Measurements from ENCODE around the gene NPAS3.

The NPAS3 gene

GRCh38 chr14:33811721-33812120 is 873.0 kb downstream of the NPAS3 start:
- TF ChIP-seq, protein P1, sequence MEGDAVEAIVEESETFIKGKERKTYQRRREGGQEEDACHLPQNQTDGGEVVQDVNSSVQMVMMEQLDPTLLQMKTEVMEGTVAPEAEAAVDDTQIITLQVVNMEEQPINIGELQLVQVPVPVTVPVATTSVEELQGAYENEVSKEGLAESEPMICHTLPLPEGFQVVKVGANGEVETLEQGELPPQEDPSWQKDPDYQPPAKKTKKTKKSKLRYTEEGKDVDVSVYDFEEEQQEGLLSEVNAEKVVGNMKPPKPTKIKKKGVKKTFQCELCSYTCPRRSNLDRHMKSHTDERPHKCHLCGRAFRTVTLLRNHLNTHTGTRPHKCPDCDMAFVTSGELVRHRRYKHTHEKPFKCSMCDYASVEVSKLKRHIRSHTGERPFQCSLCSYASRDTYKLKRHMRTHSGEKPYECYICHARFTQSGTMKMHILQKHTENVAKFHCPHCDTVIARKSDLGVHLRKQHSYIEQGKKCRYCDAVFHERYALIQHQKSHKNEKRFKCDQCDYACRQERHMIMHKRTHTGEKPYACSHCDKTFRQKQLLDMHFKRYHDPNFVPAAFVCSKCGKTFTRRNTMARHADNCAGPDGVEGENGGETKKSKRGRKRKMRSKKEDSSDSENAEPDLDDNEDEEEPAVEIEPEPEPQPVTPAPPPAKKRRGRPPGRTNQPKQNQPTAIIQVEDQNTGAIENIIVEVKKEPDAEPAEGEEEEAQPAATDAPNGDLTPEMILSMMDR (IDR thresholded peaks at IDR 0.05; ENCODE audit: control extremely low read depth, extremely low read depth, low read depth, missing control alignments) = no peak
- CTCF ChIA-PET = no interaction called here
- POLR2A ChIA-PET = no interaction called here
- no peak for DNase-seq (ENCODE audit: extremely low spot score)

GRCh38 chr14:33812181-33812580 is 873.5 kb downstream of the NPAS3 start:
- DNase-seq (ENCODE audit: extremely low spot score) = no peak
- POLR2A ChIA-PET = no interaction called here
- CTCF ChIA-PET = interaction anchor here (1.5 kb wide), 1 partner anchor 19 kb away, joined by 7 read pairs; no protein-coding TSS in a partner anchor
- TF ChIP-seq, protein P1 (IDR thresholded peaks at IDR 0.05; ENCODE audit: control extremely low read depth, extremely low read depth, low read depth, missing control alignments) = no peak

GRCh38 chr14:33812601-33813000 is 873.9 kb downstream of the NPAS3 start:
- TF ChIP-seq, protein P1 (IDR thresholded peaks at IDR 0.05; ENCODE audit: control extremely low read depth, extremely low read depth, low read depth, missing control alignments) = no peak
- POLR2A ChIA-PET = no interaction called here
- DNase-seq (ENCODE audit: extremely low spot score) = no peak
- CTCF ChIA-PET = interaction anchor here (1.5 kb wide), 1 partner anchor 19 kb away, joined by 7 read pairs; no protein-coding TSS in a partner anchor

- ChIA-PET POLR2A (no interaction called here), CTCF (no interaction called here)
- TF ChIP-seq, protein P1 (IDR thresholded peaks at IDR 0.05; ENCODE audit: control extremely low read depth, extremely low read depth, low read depth, missing control alignments) = no peak
- no peak for DNase-seq (ENCODE audit: extremely low spot score)
Observed at GRCh38 chr14:33814010-33814409, 875.3 kb downstream of the NPAS3 start.

- POLR2A ChIA-PET = no interaction called here
- DNase-seq (ENCODE audit: extremely low spot score) = no peak
- TF ChIP-seq, protein P1 (IDR thresholded peaks at IDR 0.05; ENCODE audit: control extremely low read depth, extremely low read depth, low read depth, missing control alignments) = no peak
- CTCF ChIA-PET = interaction anchor here (1.4 to 3.7 kb wide), 7 partner anchors 15 to 489 kb away, joined by 4 to 15 read pairs (median 6); no protein-coding TSS in a partner anchor
Observed at GRCh38 chr14:33833706-33834465, 895.2 kb downstream of the NPAS3 start.

- POLR2A ChIA-PET = no interaction called here
- CTCF ChIA-PET = interaction anchor here (1.2 to 3.7 kb wide), 8 partner anchors 10 to 489 kb away, joined by 4 to 15 read pairs (median 6); no protein-coding TSS in a partner anchor
- TF ChIP-seq, protein P1 (IDR thresholded peaks at IDR 0.05; ENCODE audit: control extremely low read depth, extremely low read depth, low read depth, missing control alignments) = no peak
- DNase-seq (ENCODE audit: extremely low spot score) = no peak
Observed at GRCh38 chr14:33834466-33835260, 896.0 kb downstream of the NPAS3 start.
